Neural cell (in vitro differentiated cells): ENCODE data around the gene BCAT1. TPM values are rescaled to one million over a fixed set of nuclear protein-coding genes. Genes with fewer than 3 reads are reported as not detected.

Source experiments
- H2AFZ ChIP-seq: fragments of 200-600, 300-800 bp; sonication (generic), shearing (Covaris generic); 2 replicates; pipeline ENCODE4 v1.6.0; 2014; ENCODE audit warnings: low read depth, mild to moderate bottlenecking, antibody characterized with exemption, low read length, moderate library complexity
- H3F3A ChIP-seq: fragments of 200-600 bp; shearing (Covaris generic); 2 replicates; pipeline ENCODE4 v1.6.1; 2016; ENCODE audit warnings: mild to moderate bottlenecking, moderate library complexity, mixed read lengths, antibody characterized with exemption, low read length; ENCODE audit not compliant: insufficient read depth, poor library complexity, severe bottlenecking
- H3K27ac ChIP-seq: fragments of 200-600, 300-800 bp; sonication (generic), shearing (Covaris generic); 2 replicates; pipeline ENCODE4 v1.5.1; 2014; ENCODE audit warnings: mild to moderate bottlenecking, low read length, moderate library complexity
- H3K27me3 ChIP-seq: fragments of 300-800, 200-600 bp; sonication (generic), shearing (Covaris generic); 2 replicates; pipeline ENCODE4 v1.6.0; 2014; ENCODE audit warnings: mild to moderate bottlenecking, low read depth, low read length, moderate library complexity; ENCODE audit not compliant: insufficient read depth
- H3K36me3 ChIP-seq: fragments of 300-800, 200-600 bp; sonication (generic), shearing (Covaris generic); 2 replicates; pipeline ENCODE4 v1.5.1; 2014; ENCODE audit warnings: mild to moderate bottlenecking, antibody characterized with exemption, low read length, moderate library complexity; ENCODE audit not compliant: insufficient read depth
- H3K4me2 ChIP-seq: fragments of 300-800, 200-600 bp; sonication (generic), shearing (Covaris generic); 2 replicates; pipeline ENCODE4 v1.6.0; 2014; ENCODE audit warnings: mild to moderate bottlenecking, low read length
- H3K4me3 ChIP-seq: fragments of 300-800, 200-600 bp; sonication (generic), shearing (Covaris generic); 2 replicates; pipeline ENCODE4 v1.5.1; 2014; ENCODE audit warnings: mild to moderate bottlenecking, low read length, moderate library complexity
- H3K79me2 ChIP-seq: fragments of 200-600 bp; shearing (Covaris generic); replicated peaks from 2 replicates; pipeline ENCODE4 v1.6.0; 2014; ENCODE audit warnings: mild to moderate bottlenecking, low read length, moderate library complexity; ENCODE audit not compliant: insufficient read depth
- H3K9ac ChIP-seq: fragments of 300-800, 200-600 bp; sonication (generic), shearing (Covaris generic); 2 replicates; pipeline ENCODE4 v1.6.1; 2016; ENCODE audit warnings: mild to moderate bottlenecking, low read length, mixed read lengths
- H3K9me2 ChIP-seq: fragments of 200-600 bp; shearing (Covaris generic); 2 replicates; pipeline ENCODE4 v1.6.1; 2016; ENCODE audit warnings: mild to moderate bottlenecking, low read length, mixed read lengths; ENCODE audit not compliant: insufficient read depth
- H3K9me3 ChIP-seq: fragments of 200-600, 300-800 bp; sonication (generic), shearing (Covaris generic); 2 replicates; pipeline ENCODE4 v1.6.1; 2016; ENCODE audit warnings: mild to moderate bottlenecking, mixed run types, low read length, moderate library complexity, mixed read lengths
- H4K20me1 ChIP-seq: fragments of 200-600 bp; shearing (Covaris generic); 2 replicates; pipeline ENCODE4 v1.6.1; 2016; ENCODE audit warnings: mild to moderate bottlenecking, mixed run types; ENCODE audit not compliant: insufficient read depth
- EP300 ChIP-seq: fragments of 450-650 bp; conservative IDR thresholded peaks from 2 replicates; pipeline ENCODE4 v1.6.1; 2014; ENCODE audit warnings: antibody characterized with exemption, mild to moderate bottlenecking, moderate library complexity; ENCODE audit not compliant: poor library complexity, severe bottlenecking
- EZH2 ChIP-seq: fragments of 200-600, 300-800 bp; shearing (Covaris generic), sonication (generic); IDR thresholded peaks from 2 replicates; pipeline ENCODE4 v1.6.1; 2014; ENCODE audit warnings: antibody characterized with exemption, low read length, borderline replicate concordance, mild to moderate bottlenecking; ENCODE audit not compliant: insufficient read depth, poor library complexity, severe bottlenecking
- MXI1 ChIP-seq: fragments of 450-650 bp; conservative IDR thresholded peaks from 2 replicates; pipeline ENCODE4 v1.6.1; 2014; ENCODE audit warnings: antibody characterized with exemption, mild to moderate bottlenecking; ENCODE audit not compliant: poor library complexity, severe bottlenecking
- POLR2AphosphoS5 ChIP-seq: IDR thresholded peaks from 2 replicates; pipeline ENCODE4 v1.6.1; 2012
- RAD21 ChIP-seq: fragments of 450-650 bp; conservative IDR thresholded peaks from 2 replicates; pipeline ENCODE4 v1.6.1; 2014; ENCODE audit warnings: antibody characterized with exemption, mild to moderate bottlenecking, moderate library complexity
- SMC3 ChIP-seq: fragments of 450-650 bp; conservative IDR thresholded peaks from 2 replicates; pipeline ENCODE4 v1.6.1; 2014; ENCODE audit warnings: antibody characterized with exemption, mild to moderate bottlenecking, moderate library complexity; ENCODE audit not compliant: poor library complexity
- TAF1 ChIP-seq: IDR thresholded peaks from 2 replicates; pipeline ENCODE4 v1.6.1; 2012; ENCODE audit warnings: low read depth
- polyA plus RNA-seq: library from polyadenylated mRNA; depleted of rRNA; stranded (reverse); fragments of >200 nt; gene quantifications from 2 replicates; pipeline ENCODE4 v1.2.3, GENCODE V29; 2014
- TF ChIP-seq, protein P1 (sequence below): fragments of 450-650 bp; IDR thresholded peaks from 2 replicates; pipeline ENCODE4 v1.5.1; 2014; ENCODE audit warnings: antibody characterized with exemption, mild to moderate bottlenecking, moderate library complexity; ENCODE audit not compliant: poor library complexity, severe bottlenecking
- TF ChIP-seq, protein P2 (sequence below): IDR thresholded peaks from 2 replicates; pipeline ENCODE4 v1.6.1; 2012; ENCODE audit warnings: borderline replicate concordance

The BCAT1 gene
- polyA plus RNA-seq, 1 donor from 2014 or later, result 31.3 TPM

DNA sequence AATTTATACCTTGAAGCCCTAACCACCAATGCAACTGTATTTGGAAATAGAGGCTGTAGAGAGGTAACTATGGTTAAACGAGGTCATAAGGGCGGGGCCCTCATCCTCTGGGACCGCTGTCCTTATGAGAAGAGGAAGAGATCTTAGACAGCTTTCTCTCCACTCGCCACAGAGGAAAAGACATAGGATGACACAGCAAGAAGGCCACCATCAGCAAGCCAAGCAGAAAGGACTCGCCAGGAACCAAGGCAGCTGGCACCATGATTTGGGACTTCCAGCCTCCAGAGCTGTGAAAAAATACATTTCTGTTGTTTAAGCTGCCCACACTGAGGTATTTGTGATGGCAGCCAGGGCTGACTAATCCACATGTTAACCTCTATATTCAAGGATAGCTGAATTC lies 30.4 kb upstream of the BCAT1 start:
- Histone ChIP-seq H3K36me3 (no peaks in the 10 kb centered on the region), H3K27me3 (no peaks in the 10 kb centered on the region), H3K9ac (no peak overlapping the region), H3K4me2 (no peak overlapping the region), H3K9me2 (no peaks in the 10 kb centered on the region), H3K9me3 (no peaks in the 10 kb centered on the region), H3K4me3 (no peak overlapping the region), H3F3A (no peaks in the 10 kb centered on the region), H2AFZ (no peak overlapping the region), H3K27ac (no peak overlapping the region), H4K20me1 (no peaks in the 10 kb centered on the region), H3K79me2 (no peaks in the 10 kb centered on the region)
- TF ChIP-seq TAF1 (no peak), POLR2AphosphoS5 (no peak), EP300 (no peak), SMC3 (no peak), MXI1 (no peak), EZH2 (no peak), RAD21 (no peak)
- TF ChIP-seq, protein P1, sequence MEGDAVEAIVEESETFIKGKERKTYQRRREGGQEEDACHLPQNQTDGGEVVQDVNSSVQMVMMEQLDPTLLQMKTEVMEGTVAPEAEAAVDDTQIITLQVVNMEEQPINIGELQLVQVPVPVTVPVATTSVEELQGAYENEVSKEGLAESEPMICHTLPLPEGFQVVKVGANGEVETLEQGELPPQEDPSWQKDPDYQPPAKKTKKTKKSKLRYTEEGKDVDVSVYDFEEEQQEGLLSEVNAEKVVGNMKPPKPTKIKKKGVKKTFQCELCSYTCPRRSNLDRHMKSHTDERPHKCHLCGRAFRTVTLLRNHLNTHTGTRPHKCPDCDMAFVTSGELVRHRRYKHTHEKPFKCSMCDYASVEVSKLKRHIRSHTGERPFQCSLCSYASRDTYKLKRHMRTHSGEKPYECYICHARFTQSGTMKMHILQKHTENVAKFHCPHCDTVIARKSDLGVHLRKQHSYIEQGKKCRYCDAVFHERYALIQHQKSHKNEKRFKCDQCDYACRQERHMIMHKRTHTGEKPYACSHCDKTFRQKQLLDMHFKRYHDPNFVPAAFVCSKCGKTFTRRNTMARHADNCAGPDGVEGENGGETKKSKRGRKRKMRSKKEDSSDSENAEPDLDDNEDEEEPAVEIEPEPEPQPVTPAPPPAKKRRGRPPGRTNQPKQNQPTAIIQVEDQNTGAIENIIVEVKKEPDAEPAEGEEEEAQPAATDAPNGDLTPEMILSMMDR, result no peak
- TF ChIP-seq, protein P2, sequence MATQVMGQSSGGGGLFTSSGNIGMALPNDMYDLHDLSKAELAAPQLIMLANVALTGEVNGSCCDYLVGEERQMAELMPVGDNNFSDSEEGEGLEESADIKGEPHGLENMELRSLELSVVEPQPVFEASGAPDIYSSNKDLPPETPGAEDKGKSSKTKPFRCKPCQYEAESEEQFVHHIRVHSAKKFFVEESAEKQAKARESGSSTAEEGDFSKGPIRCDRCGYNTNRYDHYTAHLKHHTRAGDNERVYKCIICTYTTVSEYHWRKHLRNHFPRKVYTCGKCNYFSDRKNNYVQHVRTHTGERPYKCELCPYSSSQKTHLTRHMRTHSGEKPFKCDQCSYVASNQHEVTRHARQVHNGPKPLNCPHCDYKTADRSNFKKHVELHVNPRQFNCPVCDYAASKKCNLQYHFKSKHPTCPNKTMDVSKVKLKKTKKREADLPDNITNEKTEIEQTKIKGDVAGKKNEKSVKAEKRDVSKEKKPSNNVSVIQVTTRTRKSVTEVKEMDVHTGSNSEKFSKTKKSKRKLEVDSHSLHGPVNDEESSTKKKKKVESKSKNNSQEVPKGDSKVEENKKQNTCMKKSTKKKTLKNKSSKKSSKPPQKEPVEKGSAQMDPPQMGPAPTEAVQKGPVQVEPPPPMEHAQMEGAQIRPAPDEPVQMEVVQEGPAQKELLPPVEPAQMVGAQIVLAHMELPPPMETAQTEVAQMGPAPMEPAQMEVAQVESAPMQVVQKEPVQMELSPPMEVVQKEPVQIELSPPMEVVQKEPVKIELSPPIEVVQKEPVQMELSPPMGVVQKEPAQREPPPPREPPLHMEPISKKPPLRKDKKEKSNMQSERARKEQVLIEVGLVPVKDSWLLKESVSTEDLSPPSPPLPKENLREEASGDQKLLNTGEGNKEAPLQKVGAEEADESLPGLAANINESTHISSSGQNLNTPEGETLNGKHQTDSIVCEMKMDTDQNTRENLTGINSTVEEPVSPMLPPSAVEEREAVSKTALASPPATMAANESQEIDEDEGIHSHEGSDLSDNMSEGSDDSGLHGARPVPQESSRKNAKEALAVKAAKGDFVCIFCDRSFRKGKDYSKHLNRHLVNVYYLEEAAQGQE, result no peak

DNA sequence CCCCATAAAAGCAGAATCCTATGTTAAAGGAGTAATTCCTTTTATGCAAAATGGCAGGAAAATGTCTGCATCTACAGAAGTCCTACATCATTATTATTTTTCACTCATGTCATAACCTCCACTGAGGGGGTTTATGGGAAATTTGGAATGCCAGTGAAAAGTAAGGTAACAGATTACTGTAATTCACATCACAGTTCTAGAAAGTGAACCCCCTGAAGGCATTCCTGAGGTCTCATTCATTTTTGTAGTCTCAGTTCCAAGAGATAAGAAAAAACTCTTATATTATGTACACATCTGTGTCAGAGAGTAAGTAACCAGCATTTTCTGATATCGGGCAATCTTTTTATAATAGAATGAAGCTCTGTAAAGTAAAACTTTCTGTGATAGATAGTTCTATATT lies 28.8 kb upstream of the BCAT1 start:
- Histone ChIP-seq H3K4me3 (no peak overlapping the region), H4K20me1 (no peaks in the 10 kb centered on the region), H3K4me2 (no peak overlapping the region), H3K36me3 (no peaks in the 10 kb centered on the region), H2AFZ (no peak overlapping the region), H3K9ac (no peak overlapping the region), H3K9me2 (no peaks in the 10 kb centered on the region), H3K27me3 (no peaks in the 10 kb centered on the region), H3K9me3 (no peaks in the 10 kb centered on the region), H3F3A (no peaks in the 10 kb centered on the region), H3K79me2 (no peaks in the 10 kb centered on the region), H3K27ac (no peak overlapping the region)
- TF ChIP-seq EZH2 (no peak), MXI1 (no peak), RAD21 (no peak), TAF1 (no peak), SMC3 (no peak), POLR2AphosphoS5 (no peak), EP300 (no peak)
- TF ChIP-seq, protein P2, result no peak
- TF ChIP-seq, protein P1, result no peak
